ENCODE results near the gene AARS2. TPM values are rescaled to one million over a fixed set of nuclear protein-coding genes. Genes with fewer than 3 reads are reported as not detected.
"Not testable (repeated sequence)": the region's sequence is repeated elsewhere in the genome, so short reads cannot be mapped to it uniquely, and the experiment has no call there.

The AARS2 gene
- total and polyA plus RNA-seq, 10 of the 15 experiments (the other 5 are each of a cell fraction or from before 2014, with no cell fraction given), result 0.71 to 18.3 (median 12.7) TPM

DNA sequence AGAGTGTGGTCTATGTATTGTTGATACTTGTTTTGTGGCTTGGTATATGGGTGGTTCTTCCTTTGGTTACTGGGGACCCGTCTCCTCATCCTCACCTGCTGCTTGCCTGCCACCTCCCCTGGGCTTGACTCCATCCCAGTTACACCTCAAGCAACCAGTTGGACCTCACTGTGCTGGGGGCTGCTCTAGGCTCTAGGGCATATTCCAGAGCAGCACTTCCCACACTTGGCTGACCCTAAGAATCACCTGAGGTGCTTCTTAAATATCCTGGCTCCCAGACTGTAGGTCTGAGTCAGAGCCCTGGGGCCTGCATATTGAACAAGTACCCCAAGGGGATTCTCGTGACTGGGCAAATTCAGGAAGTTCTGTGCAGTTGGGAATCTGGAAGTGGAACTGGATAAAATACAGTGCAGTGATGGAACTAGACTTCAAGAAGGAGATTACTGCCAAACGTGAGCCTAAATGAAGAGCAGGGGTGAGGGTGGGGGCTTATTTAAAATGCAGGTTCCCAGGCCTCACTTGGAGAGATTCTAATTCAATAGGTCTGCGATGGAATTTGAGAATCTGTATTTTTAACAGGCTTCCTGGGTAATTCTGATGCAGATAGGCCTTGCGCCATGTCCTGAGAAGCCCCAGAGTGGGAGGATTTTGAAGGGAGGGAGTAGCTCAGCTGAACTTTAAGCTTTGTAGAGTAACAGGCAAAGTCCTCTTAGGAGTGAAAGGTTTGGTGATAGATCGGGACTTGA lies 36.9 kb upstream of the AARS2 start (continued):
- no peak for TF ChIP-seq NRF1 (conservative IDR thresholded peaks at IDR 0.05; ENCODE audit: low read depth, low read length)

DNA sequence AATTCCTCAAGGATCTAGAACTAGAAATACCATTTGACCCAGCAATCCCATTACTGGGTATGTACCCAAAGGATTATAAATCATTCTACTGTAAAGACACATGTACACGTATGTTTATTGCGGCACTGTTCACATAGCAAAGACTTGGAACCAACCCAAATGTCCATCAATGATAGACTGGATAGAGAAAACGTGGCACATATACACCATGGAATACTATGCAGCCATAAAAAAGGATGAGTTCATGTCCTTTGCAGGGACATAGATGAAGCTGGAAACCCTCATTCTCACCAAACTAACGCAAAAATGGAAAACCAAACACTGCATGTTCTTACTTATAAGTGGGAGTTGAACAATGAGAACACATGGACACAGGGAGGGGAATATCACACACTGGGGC lies 33.7 kb upstream of the AARS2 start:
- H3K27me3 ChIP-seq (replicated peaks in 1 of 2; ENCODE audit: control insufficient read depth in 2 of 2, insufficient read depth in 2 of 2, low read length in 1 of 2); POLR2A ChIA-PET; H3K27ac ChIP-seq (ENCODE audit: control insufficient read depth, insufficient read depth); H3K36me3 ChIP-seq (ENCODE audit: control insufficient read depth in 2 of 2, insufficient read depth in 2 of 2, low read length in 1 of 2); BruUV-seq (replicated peaks); H3K4me1 ChIP-seq (ENCODE audit: control insufficient read depth, insufficient read depth, low read length); H4K20me1 ChIP-seq (ENCODE audit: control insufficient read depth, insufficient read depth); in situ Hi-C loops (cut with MboI); H3K9me3 ChIP-seq (replicated peaks; ENCODE audit: control insufficient read depth, insufficient read depth, low read length); H3K4me2 ChIP-seq (ENCODE audit: control insufficient read depth, insufficient read depth); DNase-seq (ENCODE audit: low read depth, low spot score); H3K9ac ChIP-seq (ENCODE audit: control insufficient read depth, insufficient read depth, low read length); ATAC-seq; intact Hi-C loops (cut with micrococcal nuclease; ENCODE audit: unreplicated experiment); SMC1A ChIA-PET (ENCODE audit: uncharacterized antibody, unreplicated experiment); FAIRE-seq; H3K79me2 ChIP-seq (ENCODE audit: control insufficient read depth, insufficient read depth, low read length); H3K4me3 ChIP-seq; RAD21 ChIA-PET (ENCODE audit: unreplicated experiment); H2AFZ ChIP-seq (ENCODE audit: control insufficient read depth, low read depth, low read length): not testable (repeated sequence)
- 46% methylated on average over 4 of the region's 4 CpGs for WGBS (ENCODE audit: insufficient coverage, insufficient replicate concordance, low lambda C conversion rate, missing lambda C conversion rate)
- CTCF ChIA-PET, result interaction anchor here (0.8 to 1.0 kb wide), 2 partner anchors 9 to 24 kb away, joined by 3 to 4 read pairs; no protein-coding TSS in a partner anchor

DNA sequence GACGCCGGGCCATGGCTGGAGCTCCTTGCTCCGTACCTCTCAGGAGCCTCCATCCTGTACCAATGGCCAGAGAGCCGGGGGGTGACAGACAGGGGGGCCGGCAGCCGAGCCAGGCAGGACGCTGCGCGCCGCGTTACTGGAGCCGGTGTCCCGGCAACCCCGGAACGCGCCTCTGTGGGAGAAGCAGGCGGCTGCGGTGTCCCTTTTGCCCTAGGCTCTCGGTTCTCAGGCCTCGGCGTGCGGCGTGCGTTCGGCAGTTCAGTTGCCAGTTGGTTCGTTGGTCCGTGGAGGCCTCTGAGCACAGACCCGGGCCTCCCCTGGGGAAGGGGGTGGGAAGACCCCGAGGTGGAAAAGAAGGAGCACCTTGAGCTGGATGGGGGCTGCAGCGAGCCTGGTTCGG lies 29.3 kb upstream of the AARS2 start, which contains the start of gene SPATS1:
SPATS1 (plus strand) TSS at position 162 of the 400 bp plus-strand sequence. CDS start 446 bp downstream, outside the sequence.
- H3K4me2 ChIP-seq (ENCODE audit: control insufficient read depth, insufficient read depth), result no peak within 1 kb of the TSS
- H3K79me2 ChIP-seq (ENCODE audit: control insufficient read depth, insufficient read depth, low read length), result no peaks in the 10 kb centered on the region
- H3K4me3 ChIP-seq, result no peak within 1 kb of the TSS
- peaks cover 4 to 6% of the 10 kb centered on the region in 2 experiments; a peak in 3 of 4 replicates for H3K27me3 ChIP-seq (replicated peaks in 1 of 2; ENCODE audit: control insufficient read depth in 2 of 2, insufficient read depth in 2 of 2, low read length in 1 of 2)
- intact Hi-C loops (cut with micrococcal nuclease; ENCODE audit: unreplicated experiment) (no loop called here), in situ Hi-C loops (cut with MboI) (no loop called here)
- no peaks in the 10 kb centered on the region for H3K36me3 ChIP-seq (ENCODE audit: control insufficient read depth in 2 of 2, insufficient read depth in 2 of 2, low read length in 1 of 2)
- H3K9me3 ChIP-seq (replicated peaks; ENCODE audit: control insufficient read depth, insufficient read depth, low read length), result no peaks in the 10 kb centered on the region
- RAD21 ChIA-PET (ENCODE audit: unreplicated experiment), result no interaction called here
- FAIRE-seq, result no peak
- no TSS peak for BruUV-seq (replicated peaks)
- H3K9ac ChIP-seq (ENCODE audit: control insufficient read depth, insufficient read depth, low read length), result no peak within 1 kb of the TSS
- no peak within 1 kb of the TSS for H3K27ac ChIP-seq (ENCODE audit: control insufficient read depth, insufficient read depth)
- no peak for TF ChIP-seq LARP7 (IDR thresholded peaks at IDR 0.05)
- TF ChIP-seq TCF12 (IDR thresholded peaks at IDR 0.05; ENCODE audit: low read depth, low read length), result no peak
- TF ChIP-seq, protein P1, sequence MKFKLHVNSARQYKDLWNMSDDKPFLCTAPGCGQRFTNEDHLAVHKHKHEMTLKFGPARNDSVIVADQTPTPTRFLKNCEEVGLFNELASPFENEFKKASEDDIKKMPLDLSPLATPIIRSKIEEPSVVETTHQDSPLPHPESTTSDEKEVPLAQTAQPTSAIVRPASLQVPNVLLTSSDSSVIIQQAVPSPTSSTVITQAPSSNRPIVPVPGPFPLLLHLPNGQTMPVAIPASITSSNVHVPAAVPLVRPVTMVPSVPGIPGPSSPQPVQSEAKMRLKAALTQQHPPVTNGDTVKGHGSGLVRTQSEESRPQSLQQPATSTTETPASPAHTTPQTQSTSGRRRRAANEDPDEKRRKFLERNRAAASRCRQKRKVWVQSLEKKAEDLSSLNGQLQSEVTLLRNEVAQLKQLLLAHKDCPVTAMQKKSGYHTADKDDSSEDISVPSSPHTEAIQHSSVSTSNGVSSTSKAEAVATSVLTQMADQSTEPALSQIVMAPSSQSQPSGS (IDR thresholded peaks at IDR 0.05; ENCODE audit: low read length), result no peak
- no peak for TF ChIP-seq KLF5 (IDR thresholded peaks at IDR 0.05; ENCODE audit: partially characterized antibody)
- TF ChIP-seq ETV6 (conservative IDR thresholded peaks at IDR 0.05 in 1 of 2, IDR thresholded peaks at IDR 0.05 in 1 of 2; ENCODE audit: borderline replicate concordance in 1 of 2, low read depth in 1 of 2), result no peak
- TF ChIP-seq HDAC2 (IDR thresholded peaks at IDR 0.05), result no peak
- TF ChIP-seq, protein P2, sequence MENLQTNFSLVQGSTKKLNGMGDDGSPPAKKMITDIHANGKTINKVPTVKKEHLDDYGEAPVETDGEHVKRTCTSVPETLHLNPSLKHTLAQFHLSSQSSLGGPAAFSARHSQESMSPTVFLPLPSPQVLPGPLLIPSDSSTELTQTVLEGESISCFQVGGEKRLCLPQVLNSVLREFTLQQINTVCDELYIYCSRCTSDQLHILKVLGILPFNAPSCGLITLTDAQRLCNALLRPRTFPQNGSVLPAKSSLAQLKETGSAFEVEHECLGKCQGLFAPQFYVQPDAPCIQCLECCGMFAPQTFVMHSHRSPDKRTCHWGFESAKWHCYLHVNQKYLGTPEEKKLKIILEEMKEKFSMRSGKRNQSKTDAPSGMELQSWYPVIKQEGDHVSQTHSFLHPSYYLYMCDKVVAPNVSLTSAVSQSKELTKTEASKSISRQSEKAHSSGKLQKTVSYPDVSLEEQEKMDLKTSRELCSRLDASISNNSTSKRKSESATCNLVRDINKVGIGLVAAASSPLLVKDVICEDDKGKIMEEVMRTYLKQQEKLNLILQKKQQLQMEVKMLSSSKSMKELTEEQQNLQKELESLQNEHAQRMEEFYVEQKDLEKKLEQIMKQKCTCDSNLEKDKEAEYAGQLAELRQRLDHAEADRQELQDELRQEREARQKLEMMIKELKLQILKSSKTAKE (IDR thresholded peaks at IDR 0.05; ENCODE audit: low read depth, poor library complexity, severe bottlenecking), result no peak
- TF ChIP-seq YBX1 (IDR thresholded peaks at IDR 0.05), result no peak
- no peaks in the 10 kb centered on the region for H3K4me1 ChIP-seq (ENCODE audit: control insufficient read depth, insufficient read depth, low read length)
- DNase-seq (ENCODE audit: low read depth, low spot score), result no peak
- SMC1A ChIA-PET (ENCODE audit: uncharacterized antibody, unreplicated experiment), result interaction anchor here (1.1 to 2.0 kb wide), 2 partner anchors 9 to 74 kb away, joined by 3 to 8 read pairs; no protein-coding TSS in a partner anchor
- 31% methylated on average over 31 of the region's 31 CpGs for WGBS (ENCODE audit: insufficient coverage, insufficient replicate concordance, low lambda C conversion rate, missing lambda C conversion rate)
- ATAC-seq, result no peak
- POLR2A ChIA-PET, result no interaction called here
- H4K20me1 ChIP-seq (ENCODE audit: control insufficient read depth, insufficient read depth), result no peaks in the 10 kb centered on the region
- CTCF ChIA-PET, result interaction anchor here (0.6 to 1.6 kb wide), 5 partner anchors 10 to 257 kb away, joined by 3 to 8 read pairs (median 3); no protein-coding TSS in a partner anchor
- H2AFZ ChIP-seq (ENCODE audit: control insufficient read depth, low read depth, low read length), result no peak within 1 kb of the TSS
